ENCODE data around the gene OCA2. TPM values are rescaled to one million over a fixed set of nuclear protein-coding genes. Genes with fewer than 3 reads are reported as not detected.

The OCA2 gene
- polyA plus RNA-seq, 1 experiment = 0.02 TPM

GRCh38 chr15:28129231-28129848, 30.2 kb upstream of the OCA2 start:
- no peak for DNase-seq (ENCODE audit: low read depth)
- H3K36me3 ChIP-seq (ENCODE audit: control insufficient read depth, insufficient read depth, low read length) = peaks cover 25% of the 10 kb centered on the region
- POLR2A ChIA-PET = no interaction called here
- no peaks in the 10 kb centered on the region for H3K27me3 ChIP-seq (ENCODE audit: control insufficient read depth, insufficient read depth, low read length)
- no peak overlapping the region for H3K4me3 ChIP-seq (ENCODE audit: low read depth, low read length)
- no peak for TF ChIP-seq CTCF (IDR thresholded peaks at IDR 0.05; ENCODE audit: insufficient read depth, low read depth, low read length)
- CTCF ChIA-PET = interaction anchor here (1.0 kb wide), 1 partner anchor 11 kb away, joined by 3 read pairs; no protein-coding TSS in a partner anchor

GRCh38 chr15:28128031-28128430, 28.9 kb upstream of the OCA2 start:
- Histone ChIP-seq H3K27me3 (ENCODE audit: control insufficient read depth, insufficient read depth, low read length) (no peaks in the 10 kb centered on the region), H3K4me3 (ENCODE audit: low read depth, low read length) (no peak overlapping the region), H3K36me3 (ENCODE audit: control insufficient read depth, insufficient read depth, low read length) (peaks cover 25% of the 10 kb centered on the region)
- POLR2A ChIA-PET = no interaction called here
- DNase-seq (ENCODE audit: low read depth) = no peak
- CTCF ChIA-PET = no interaction called here
- no peak for TF ChIP-seq CTCF (IDR thresholded peaks at IDR 0.05; ENCODE audit: insufficient read depth, low read depth, low read length)

GRCh38 chr15:28127036-28127435, 27.9 kb upstream of the OCA2 start:
- no peak for DNase-seq (ENCODE audit: low read depth)
- ChIA-PET CTCF (interaction anchor here (1.0 to 4.4 kb wide), 4 partner anchors 12 to 42 kb away, joined by 3 to 40 read pairs (median 12); no protein-coding TSS in a partner anchor), POLR2A (no interaction called here)
- Histone ChIP-seq H3K36me3 (ENCODE audit: control insufficient read depth, insufficient read depth, low read length) (peaks cover 27% of the 10 kb centered on the region), H3K4me3 (ENCODE audit: low read depth, low read length) (no peak overlapping the region), H3K27me3 (ENCODE audit: control insufficient read depth, insufficient read depth, low read length) (no peaks in the 10 kb centered on the region)
- no peak for TF ChIP-seq CTCF (IDR thresholded peaks at IDR 0.05; ENCODE audit: insufficient read depth, low read depth, low read length)

- DNase-seq (ENCODE audit: low read depth) = no peak
- Histone ChIP-seq H3K36me3 (ENCODE audit: control insufficient read depth, insufficient read depth, low read length) (peaks cover 26% of the 10 kb centered on the region), H3K27me3 (ENCODE audit: control insufficient read depth, insufficient read depth, low read length) (no peaks in the 10 kb centered on the region), H3K4me3 (ENCODE audit: low read depth, low read length) (no peak overlapping the region)
- peak; percentile 69 for TF ChIP-seq CTCF (IDR thresholded peaks at IDR 0.05; ENCODE audit: insufficient read depth, low read depth, low read length)
- CTCF ChIA-PET = interaction anchor here (0.7 to 4.4 kb wide), 14 partner anchors 8 to 44 kb away, joined by 3 to 40 read pairs (median 5); no protein-coding TSS in a partner anchor
- POLR2A ChIA-PET = no interaction called here
Measured at GRCh38 chr15:28125673-28126651, 26.8 kb upstream of the OCA2 start.

GRCh38 chr15:28124841-28125240, 25.7 kb upstream of the OCA2 start:
- no peak for DNase-seq (ENCODE audit: low read depth)
- no peak overlapping the region for H3K4me3 ChIP-seq (ENCODE audit: low read depth, low read length)
- H3K36me3 ChIP-seq (ENCODE audit: control insufficient read depth, insufficient read depth, low read length) = peaks cover 24% of the 10 kb centered on the region
- ChIA-PET POLR2A (no interaction called here), CTCF (interaction anchor here (1.4 to 4.4 kb wide), 5 partner anchors 11 to 27 kb away, joined by 3 to 40 read pairs (median 9); partner anchors contain the start of gene OCA2)
- TF ChIP-seq CTCF (IDR thresholded peaks at IDR 0.05; ENCODE audit: insufficient read depth, low read depth, low read length) = no peak
- no peaks in the 10 kb centered on the region for H3K27me3 ChIP-seq (ENCODE audit: control insufficient read depth, insufficient read depth, low read length)

Data from BJ (cell line).